Fibroblast of skin of left biceps (primary cell): ENCODE measurements around the gene TWSG1.
"Not testable (repeated sequence)": the region's sequence is repeated elsewhere in the genome, so short reads cannot be mapped to it uniquely, and the experiment has no call there.

ENCODE experiments used
- DNase-seq, 2 experiments: peaks; one replicate each; pipeline ENCODE4 v3.0.0-alpha.2; 2013; ENCODE audit warnings: low read depth in 2 of 2

The TWSG1 gene

GRCh38 chr18:9392726-9393125 is 58.2 kb downstream of the TWSG1 start:
- no peak for DNase-seq

GRCh38 chr18:9394046-9394445 is 59.5 kb downstream of the TWSG1 start:
- DNase-seq: no peak

- no peak for DNase-seq
These were observed 65.6 kb downstream of the TWSG1 start for GRCh38 chr18:9400197-9400596.

GRCh38 chr18:9401176-9401575 is 66.6 kb downstream of the TWSG1 start:
- DNase-seq: no peak

GRCh38 chr18:9402358-9403007 is 67.9 kb downstream of the TWSG1 start:
- not testable (repeated sequence) for DNase-seq

GRCh38 chr18:9403795-9404564 is 69.4 kb downstream of the TWSG1 start:
- no peak for DNase-seq

- DNase-seq: no peak
These were observed 70.0 kb downstream of the TWSG1 start for GRCh38 chr18:9404565-9405060.

GRCh38 chr18:9405130-9405529 is 70.6 kb downstream of the TWSG1 start:
- DNase-seq: no peak

- DNase-seq: no peak
These were observed 71.4 kb downstream of the TWSG1 start for GRCh38 chr18:9405977-9406376.

- no peak for DNase-seq
These were observed 75.9 kb downstream of the TWSG1 start for GRCh38 chr18:9410515-9410914.

- DNase-seq: peak; percentile 65 to 67
These were observed 79.0 kb downstream of the TWSG1 start for GRCh38 chr18:9413576-9413975.

GRCh38 chr18:9416563-9417072 is 82.0 kb downstream of the TWSG1 start:
- DNase-seq: no peak

GRCh38 chr18:9417073-9417851 is 82.7 kb downstream of the TWSG1 start:
- DNase-seq: peak; percentile 55 to 62

- DNase-seq: no peak
These were observed 83.6 kb downstream of the TWSG1 start for GRCh38 chr18:9418047-9418690.

GRCh38 chr18:9419956-9420631 is 85.5 kb downstream of the TWSG1 start:
- DNase-seq: no peak

- DNase-seq: no peak
These were observed 86.7 kb downstream of the TWSG1 start for GRCh38 chr18:9421096-9421900.

GRCh38 chr18:9421901-9422327 is 87.3 kb downstream of the TWSG1 start:
- DNase-seq: no peak

GRCh38 chr18:9422816-9423519 is 88.4 kb downstream of the TWSG1 start:
- DNase-seq: no peak

GRCh38 chr18:9423648-9424047 is 89.1 kb downstream of the TWSG1 start:
- not testable (repeated sequence) for DNase-seq

GRCh38 chr18:9424235-9424634 is 89.7 kb downstream of the TWSG1 start:
- not testable (repeated sequence) for DNase-seq
